GM19238 (cell line): ENCODE results near the gene TUBB2B.
A peak's percentile ranks its signal among the peaks of the same experiment; 100 is the strongest.

Source experiments
- DNase-seq: peaks from one replicate; pipeline ENCODE4 v3.0.0; 2011; ENCODE audit warnings: low spot score; ENCODE audit not compliant: insufficient read length

Gene TUBB2B

DNA sequence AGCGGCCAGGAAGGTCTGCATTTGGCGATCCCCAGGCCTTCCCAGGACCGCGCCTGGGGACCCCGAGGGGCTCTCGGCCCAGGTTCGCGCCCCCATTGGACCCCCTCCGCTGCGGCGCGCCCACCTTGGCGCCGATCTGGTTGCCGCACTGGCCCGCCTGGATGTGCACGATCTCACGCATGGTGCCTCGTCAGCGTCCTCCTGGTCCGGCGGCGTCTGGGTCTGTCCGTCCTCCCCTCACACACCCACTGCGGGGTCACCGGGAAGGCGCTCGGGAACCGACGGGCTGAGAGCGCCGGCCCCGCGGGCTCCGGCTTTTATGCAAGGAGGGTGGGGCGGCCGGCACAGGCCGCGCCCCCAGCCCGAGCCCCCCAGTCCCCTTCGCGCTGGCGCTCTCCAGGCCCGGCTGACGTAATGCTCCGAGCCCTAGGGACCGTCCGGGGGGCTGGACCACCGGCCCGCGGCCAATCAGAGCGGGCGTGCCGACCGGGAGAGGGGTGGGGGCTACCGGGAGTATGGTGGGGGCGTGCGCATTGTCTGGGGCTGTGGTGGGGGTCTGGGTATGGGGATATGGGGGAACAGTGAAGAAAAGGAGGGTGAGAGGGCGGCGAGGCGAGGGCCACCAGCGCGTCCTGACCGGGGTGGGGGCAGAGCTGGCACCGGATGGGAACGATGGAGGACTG lies at the start of gene TUBB2B:
Gene TUBB2B (minus strand): TSS at position 291 of the 683 bp plus-strand sequence. CDS start 110 bp downstream, at position 181.
- no peak for DNase-seq

DNA sequence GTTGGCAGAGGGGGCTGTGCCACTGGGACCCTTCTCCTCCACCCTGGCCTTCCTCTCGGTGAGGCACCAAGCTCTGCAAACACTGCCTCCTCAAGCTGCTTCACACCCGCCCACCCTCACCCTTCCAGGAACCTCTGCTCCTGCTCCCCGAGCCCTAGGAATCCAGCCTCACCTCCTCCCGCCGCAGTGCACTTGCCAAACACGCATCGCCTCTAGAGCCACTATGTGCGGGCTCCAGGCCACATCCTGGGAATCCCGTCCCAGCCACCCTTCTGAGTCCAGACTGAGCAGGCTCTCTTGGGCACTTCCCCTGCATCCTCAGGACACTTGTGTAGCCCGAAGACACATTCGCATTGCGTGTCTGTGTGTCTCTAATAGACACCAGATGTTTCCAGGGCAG lies 49.8 kb upstream of the TUBB2B start:
- DNase-seq: no peak

DNA sequence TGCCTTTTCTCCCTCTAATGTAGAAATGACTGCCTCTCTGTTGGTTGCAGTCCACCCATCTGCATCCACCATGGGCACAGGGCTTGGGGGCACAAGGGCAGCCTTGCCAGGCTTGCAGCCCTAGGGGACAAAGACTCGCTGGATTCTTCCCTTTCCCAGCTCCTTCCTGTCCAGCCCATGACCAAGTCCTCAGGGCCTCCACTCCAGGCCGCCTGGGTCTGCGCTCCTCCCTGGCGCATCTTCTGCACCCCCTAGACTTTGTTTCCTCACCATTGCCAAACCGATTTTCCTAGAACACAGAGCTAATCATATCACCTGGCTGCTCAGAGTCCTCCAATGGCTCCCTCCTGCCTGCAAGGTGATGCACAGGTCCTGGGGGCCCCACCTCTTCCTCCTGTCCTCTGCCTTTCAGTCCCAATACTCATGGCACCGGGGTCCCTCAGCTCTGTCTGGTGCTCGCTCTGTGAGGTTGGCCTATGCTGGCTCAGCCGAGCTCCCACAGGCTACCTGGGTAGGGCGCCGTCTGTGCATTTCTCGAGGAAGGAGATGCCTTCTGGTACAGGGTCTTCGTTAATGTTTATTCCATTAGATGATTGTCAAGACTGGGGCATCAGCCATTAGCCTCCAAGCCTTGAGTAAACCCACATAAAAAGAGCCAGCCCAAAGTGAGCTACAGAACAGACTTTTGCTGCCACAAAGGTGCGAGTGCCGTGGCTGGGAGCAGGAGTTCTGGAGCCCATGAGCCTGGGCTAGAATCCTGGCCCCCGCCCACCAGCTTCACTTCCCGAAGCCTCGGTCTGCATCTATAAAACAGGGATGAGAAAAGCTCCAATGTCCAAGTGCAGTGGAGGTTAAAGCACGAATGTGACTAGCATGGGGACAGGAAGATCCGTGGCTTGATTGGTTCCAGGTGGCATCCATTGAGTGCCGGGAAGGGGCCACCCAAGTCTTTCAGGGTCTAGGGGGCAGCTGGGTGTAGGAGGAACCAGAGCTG lies 49.0 kb upstream of the TUBB2B start:
- DNase-seq: no peak

DNA sequence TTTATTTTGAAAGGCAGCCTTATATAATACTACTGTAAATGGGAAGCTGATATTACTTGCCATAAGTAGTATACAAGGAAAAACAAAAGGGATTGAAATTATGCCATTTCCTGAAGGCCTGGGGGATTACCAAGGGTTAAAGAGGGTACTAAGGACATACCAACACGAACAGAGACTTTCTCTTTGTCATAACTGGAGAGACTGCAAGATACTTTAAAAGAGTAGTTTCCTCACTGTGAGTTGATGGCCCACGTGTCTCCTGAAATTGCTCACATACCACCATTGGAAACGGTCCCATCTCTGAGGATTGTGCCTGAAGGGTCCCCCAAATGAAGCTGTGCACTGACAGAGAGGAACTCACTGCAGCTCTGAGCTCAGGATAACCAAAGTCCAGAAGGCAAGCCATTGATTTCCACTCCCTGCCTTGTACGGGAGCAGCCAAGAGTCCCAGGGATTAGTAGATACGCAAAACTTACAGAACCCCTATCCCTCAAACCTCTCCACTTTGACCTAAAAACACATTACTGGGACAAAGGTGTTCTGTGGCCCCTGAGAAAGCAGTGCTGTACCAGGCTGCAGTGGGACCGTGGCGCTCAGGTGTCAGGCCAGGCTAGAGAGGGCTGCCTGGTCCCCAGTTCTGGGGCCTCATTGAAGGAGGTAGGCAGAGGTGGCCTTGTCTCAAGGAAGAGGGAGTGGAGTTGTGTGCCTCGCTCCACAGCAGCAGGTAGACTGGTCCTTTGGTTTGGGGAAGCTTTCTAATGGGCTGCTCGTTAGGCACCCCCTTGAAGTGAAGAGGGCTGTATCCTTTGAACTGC lies 46.5 kb upstream of the TUBB2B start:
- no peak for DNase-seq

DNA sequence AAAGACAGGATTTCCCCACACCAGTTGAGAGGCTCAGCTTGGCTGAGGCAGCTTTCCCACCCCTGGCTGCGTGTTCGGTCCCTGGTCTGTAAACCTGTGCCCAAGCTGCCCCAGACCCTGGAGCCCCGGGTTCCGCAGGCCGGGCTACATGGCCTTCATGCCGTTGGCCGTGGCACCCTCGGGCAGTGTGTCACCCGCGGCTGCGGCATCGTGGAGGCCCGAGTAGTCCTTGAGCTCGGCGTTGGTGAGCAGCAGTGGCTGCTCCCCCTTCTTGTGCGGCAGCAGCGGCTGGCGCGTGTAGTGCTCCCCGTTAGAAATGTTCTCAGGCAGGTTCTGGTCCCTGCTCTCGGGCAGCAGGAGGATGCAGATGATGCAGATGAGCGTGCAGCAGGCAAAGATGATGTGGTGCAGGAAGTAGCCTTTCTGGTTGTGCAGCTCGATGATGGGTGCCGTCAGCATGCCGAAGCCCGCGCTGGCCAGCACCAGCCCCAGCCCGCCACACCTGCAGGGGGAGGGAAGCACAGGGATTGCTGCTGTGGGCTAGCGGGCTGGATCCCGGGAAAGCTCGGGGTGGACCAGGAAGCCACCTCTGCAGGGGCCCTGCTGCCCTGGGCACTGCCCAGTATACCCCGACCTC lies 45.6 kb upstream of the TUBB2B start:
- DNase-seq: no peak

DNA sequence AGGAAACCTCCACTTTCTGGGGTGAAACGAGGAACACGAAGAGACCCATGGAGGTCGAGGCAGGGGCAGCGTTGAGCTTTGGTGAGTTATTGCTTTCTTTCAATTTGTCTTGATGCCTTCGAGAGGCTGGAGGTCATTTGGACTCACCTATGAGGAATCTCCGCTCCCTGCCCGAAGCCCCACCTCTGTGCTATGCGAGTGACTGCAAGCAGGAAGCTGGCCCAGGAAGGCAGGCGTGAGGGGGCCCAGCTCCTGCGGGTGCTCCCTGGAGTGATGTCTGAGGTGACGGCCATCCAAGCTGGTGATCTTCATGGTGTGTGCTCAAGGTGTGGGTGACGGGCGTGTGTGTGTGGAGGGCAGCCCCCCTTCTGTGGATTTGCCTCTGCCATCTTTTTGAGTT lies 44.3 kb upstream of the TUBB2B start:
- no peak for DNase-seq

DNA sequence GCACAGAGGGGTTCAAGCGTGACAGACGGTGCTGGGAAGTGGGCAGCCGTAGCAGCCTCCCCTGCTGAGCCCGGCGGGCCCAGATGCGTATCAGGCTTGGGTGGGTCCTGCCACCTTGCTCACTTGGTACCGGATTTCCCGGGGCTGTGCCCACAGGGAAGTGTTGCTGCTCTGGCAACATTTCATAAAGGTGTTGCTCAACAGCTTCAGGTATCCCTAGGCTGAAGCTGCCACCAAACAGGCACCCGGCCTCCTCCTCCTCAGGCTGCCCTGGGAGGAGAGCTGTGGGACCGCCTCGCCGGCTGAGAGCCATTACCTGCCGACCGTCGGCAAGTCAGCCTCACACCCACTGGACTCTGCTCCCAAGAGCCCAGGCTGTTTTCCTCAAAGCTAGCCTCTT lies 42.8 kb upstream of the TUBB2B start:
- DNase-seq: no peak

DNA sequence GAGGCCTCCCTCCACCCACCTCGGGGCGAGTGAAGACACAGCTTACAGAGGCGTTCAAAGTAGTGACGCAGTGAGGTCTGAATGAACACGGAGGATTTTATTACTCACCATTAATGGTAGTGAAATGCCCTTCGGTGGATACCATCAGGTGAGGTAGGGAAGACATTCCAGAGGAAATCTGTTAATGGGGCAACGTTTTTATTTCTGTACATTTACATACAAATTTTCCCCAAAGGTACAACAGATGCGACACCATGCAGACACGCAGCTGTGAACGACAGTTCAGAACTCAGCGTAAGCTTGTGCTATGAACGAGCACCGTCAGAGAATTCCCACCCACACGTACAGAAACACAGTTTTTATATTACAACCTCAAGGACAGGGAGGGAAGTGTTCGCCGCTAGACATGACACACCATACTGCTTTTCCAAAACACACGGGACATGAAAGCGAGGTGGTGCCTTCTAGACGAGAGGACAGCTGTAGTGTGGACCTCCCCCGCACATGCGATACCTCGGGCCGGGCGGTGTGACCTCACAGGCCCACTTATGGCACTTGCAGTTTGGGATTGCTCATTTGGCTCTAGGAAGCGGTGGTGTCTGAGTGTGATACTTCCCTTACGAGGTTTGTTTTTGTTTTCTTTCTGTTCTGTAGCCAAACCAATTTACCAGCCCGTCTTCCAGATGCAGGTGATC lies 42.0 kb upstream of the TUBB2B start:
- no peak for DNase-seq

DNA sequence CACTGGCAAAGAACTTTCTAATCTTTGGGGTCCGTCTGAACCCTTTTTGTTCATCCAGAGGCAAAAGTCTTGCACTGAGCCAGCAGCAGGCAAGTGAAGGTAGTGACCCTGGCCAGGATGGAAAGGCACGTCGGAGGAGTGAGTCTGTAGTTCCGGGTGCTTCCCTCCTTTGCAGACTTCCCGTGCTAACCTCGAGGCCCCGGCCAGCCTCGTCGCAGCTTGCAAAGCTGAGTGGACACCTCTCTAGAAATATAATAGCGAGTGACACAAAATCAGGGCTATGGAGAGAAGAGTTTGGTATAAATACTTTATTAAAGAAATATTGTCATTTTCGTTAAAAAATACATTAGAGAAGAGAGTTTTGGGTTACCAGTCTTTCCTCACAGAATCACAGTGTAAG lies 41.2 kb upstream of the TUBB2B start:
- no peak for DNase-seq

DNA sequence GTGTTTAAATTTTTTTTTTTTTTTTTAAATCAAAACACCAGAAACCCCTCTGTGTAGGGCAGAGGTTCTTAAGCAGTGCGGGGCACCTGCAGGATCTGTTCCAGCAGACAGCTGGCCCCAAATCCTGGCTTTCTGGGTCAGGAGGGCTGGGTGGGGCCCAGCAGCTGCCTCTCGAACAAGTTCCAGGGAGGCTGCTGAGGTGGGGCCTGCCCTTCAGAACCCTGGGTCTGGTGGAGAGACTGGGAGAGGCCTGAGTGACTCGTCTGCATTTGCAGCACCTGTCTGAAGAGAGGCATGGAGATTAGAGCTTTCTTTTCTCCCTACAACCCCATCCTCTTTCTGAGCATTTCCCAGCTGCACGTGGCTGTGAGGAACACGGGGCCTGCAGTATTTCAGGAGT lies 39.7 kb upstream of the TUBB2B start:
- DNase-seq: no peak

DNA sequence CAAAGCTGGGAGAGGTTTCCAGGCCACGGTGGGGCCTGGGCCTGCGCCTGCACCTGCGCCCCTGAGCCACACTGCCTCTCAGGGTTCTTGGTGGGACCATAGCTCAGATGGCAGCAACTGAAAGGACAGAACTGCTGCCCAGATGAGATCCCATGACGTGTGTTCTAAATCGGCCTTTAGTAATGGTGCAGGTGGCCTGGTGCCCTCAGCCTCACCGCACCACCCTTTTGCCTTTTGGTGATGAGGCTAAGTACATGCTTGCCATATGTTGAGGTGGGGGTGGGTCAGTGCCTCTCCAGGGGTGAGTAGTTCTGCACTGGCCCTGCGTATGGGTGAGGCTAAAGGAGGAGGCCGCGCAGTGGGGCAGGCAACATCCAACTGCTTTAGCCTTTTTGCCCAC lies 38.7 kb upstream of the TUBB2B start:
- no peak for DNase-seq

DNA sequence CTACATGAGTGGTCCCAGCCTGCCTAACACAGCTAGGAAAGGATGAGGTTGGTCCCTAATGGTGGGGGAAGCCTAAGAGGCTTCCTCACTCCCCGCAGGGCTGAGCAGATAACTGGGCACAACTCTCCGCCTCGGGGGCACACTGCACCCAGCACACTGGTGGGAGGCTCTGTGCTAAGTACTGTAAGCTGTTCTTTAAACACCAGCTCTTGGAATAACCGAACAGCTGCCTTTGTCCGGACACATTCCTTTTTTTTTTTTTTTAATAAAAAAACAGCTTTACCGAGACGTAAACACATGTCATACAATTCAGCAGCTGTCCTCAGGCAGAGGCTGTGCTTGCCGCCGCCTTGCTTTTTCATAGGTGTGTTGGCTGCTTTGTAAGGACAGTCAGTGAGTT lies 38.2 kb upstream of the TUBB2B start:
- no peak for DNase-seq

DNA sequence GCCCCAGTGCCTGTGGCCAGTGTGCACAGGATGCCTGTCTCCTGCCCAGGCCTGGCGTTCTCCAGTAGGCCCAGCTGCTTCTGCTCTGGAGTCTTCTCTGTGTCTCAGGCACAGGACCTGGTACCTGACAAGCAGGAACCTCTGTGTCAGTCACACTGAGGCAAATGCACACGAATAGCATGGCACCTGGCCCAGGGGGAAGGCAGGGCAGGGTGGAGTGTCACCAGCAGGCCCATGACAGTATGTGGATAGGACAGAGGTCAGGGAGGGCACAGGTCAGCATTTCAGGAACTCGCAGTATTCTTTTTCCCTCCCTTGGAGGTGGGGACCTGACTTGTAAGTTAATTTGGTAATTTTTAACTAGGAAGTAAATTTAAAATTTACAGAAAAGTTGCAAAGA lies 36.9 kb upstream of the TUBB2B start:
- no peak for DNase-seq

DNA sequence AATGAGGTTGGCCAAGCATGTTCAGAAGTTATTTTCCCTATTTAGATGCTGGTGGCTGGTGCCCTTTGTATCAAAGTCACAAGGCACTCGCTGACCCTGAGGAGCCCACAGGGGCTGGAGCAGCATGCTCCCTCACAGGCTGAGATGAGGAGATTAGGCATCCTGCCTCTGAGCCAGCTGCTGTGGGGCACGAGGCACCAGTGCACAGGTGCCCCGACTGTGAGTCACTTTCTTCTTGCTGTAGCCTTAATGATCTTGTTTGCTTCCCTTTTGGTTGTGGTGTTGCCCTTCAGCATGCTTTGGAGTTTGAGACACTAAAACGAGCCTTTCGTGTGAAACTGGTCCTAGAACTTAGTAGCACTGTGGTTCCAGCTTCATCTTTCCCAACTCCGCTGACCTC lies 35.6 kb upstream of the TUBB2B start:
- DNase-seq: no peak

DNA sequence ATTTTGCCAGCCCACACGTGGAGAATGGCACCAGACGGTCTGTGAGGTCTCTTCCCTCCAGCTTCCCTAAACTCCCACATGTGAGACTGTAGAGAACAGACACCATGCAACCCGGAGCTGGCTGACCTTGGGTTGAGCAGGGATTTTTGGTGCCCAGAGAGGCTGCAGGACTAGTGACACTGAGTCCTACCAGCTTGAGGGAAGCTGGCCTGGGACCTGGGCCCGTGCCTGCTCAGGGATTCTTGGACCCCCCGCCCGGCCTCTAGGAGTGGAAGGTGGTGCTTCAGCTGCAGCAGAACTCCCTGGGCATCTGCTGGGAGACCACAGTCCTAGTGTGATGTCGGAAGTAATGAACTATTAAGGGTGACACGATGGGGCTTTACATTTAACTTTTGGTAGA lies 34.5 kb upstream of the TUBB2B start:
- DNase-seq: no peak

DNA sequence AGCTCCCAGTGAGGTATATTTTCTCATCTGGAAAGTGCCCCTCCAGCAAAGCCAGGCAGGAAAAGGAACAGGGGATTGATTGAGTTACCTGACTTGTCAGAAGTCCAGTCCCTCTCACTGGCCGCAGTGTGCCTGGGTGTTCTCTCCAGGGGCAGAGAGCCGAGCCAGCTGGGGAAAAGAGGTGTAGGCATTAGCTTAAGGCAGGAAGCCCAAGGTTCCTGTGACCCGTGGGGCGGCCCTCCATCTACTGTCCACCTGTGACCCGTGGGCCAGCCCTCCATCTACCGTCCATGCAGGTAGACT lies 34.0 kb upstream of the TUBB2B start:
- DNase-seq: no peak

DNA sequence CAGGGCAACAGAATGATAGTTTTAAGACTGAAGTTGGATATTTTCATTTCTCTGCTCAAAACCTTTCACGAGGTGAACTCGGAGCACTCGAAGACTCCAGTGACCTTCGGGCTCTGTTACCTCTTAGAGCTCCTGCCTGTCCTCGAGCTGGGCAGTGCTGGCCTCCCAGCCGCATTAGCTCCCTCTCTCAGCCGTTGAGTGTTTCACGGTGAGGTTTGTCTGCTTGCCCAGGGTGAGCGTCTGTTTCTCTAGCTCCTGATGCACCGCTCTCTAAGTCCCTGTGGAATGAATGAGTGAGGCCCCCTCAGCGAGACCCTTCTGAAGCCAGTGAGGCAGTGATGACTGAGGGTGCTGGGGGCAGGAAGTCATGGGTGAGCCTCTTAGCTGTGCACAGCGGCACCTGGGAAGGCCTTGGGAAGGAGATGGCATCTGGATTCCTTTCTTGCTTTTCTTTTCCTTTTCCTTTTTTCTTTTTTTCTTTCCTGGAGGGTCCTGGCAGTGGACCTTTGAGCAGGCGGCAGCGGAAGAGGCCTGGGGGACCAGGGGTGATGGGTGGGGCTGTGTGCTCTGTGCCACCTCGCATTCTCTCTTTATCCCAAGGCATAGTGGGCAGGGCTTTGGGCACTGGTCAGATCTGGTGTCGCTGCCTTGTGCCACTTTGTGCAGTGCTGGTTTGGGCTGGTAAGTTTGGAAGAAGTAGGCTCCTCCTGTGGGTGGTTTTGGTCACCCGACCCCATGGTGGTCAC lies 33.5 kb upstream of the TUBB2B start:
- DNase-seq: no peak

DNA sequence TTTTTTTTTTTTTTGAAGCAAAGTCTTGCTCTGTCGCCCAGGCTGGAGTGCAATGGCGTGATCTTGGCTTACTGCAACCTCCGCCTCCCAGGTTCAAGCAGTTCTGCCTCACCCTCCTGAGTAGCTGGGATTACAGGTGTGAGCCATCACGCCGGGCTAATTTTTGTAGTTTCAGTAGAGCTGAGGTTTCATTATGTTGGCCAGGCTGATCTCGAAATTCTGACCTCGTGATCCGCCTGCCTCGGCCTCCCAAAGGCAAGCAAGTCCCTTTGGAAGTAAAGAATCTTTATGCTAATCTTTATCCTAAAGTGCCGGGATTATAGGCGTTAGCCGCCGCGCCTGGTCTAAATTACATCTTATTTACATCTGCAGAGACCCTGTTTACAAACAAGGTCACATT lies 32.8 kb upstream of the TUBB2B start:
- no peak for DNase-seq

DNA sequence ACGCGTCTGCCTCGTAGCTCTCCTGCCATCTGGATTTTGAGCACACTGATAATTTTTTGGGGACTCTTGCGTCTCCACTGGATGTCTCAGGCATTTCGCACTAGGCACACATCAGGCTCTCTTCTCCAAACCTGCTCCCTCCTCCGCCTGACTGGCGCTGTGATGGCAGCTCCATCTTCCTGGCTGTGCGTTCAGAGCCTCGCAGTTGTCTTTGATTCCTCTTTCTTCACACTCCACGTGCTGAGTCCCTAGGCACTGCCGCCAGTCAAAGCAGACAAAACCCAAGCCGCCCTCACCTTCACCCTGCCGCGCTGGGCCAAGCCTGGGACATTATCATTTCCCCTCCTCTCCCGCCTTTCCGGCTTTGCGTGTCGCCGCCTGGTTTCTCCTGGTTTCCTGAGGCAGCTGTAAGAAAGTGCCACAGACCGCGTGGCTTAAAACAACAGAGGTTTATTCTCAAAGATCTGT lies 32.1 kb upstream of the TUBB2B start:
- peak; percentile 39 for DNase-seq
